Aorta (tissue), 5 donors: ENCODE results near the gene INPP4A. TPM values are rescaled to one million over a fixed set of nuclear protein-coding genes. Genes with fewer than 3 reads are reported as not detected.

Experiments
- ATAC-seq: fragments of 200-7000 bp; cut with Tn5 transposase; one replicate; pipeline ENCODE4 v1.9.1; 2022; ENCODE audit warnings: moderate library complexity; ENCODE audit not compliant: low FRiP score
- DNase-seq, 2 donors: peaks; one replicate each; pipeline ENCODE4 v3.0.0-alpha.2; 2020
- H3K27ac ChIP-seq, 2 donors: one replicate each; pipeline ENCODE4 v1.5.1; 2013; ENCODE audit warnings: low read length in 2 of 2, mild to moderate bottlenecking in 2 of 2, moderate library complexity in 2 of 2, control low read depth in 1 of 2, inconsistent platforms in 1 of 2, low read depth in 1 of 2
- H3K27me3 ChIP-seq, 2 donors: one replicate each; pipeline ENCODE4 v1.6.1; 2013; ENCODE audit warnings: control low read depth in 1 of 2, low read length in 1 of 2, mild to moderate bottlenecking in 1 of 2, moderate library complexity in 1 of 2; ENCODE audit not compliant: insufficient read depth in 2 of 2, control insufficient read depth in 1 of 2
- H3K36me3 ChIP-seq, 2 donors: one replicate each; pipeline ENCODE4 v1.6.1; 2013; ENCODE audit warnings: control low read depth in 1 of 2, low read length in 1 of 2, mild to moderate bottlenecking in 1 of 2; ENCODE audit not compliant: insufficient read depth in 2 of 2, control insufficient read depth in 1 of 2
- H3K4me1 ChIP-seq, 2 donors: one replicate each; pipeline ENCODE4 v1.6.1; 2013; ENCODE audit warnings: low read length in 2 of 2, control low read depth in 1 of 2, mild to moderate bottlenecking in 1 of 2, moderate library complexity in 1 of 2; ENCODE audit not compliant: insufficient read depth in 2 of 2, control insufficient read depth in 1 of 2
- H3K4me3 ChIP-seq, 2 donors: one replicate each; pipeline ENCODE4 v1.5.1; 2013; ENCODE audit warnings: low read length in 2 of 2, control low read depth in 1 of 2, mild to moderate bottlenecking in 1 of 2
- H3K9me3 ChIP-seq: one replicate; pipeline ENCODE4 v1.6.1; 2013; ENCODE audit warnings: mild to moderate bottlenecking, low read length; ENCODE audit not compliant: control insufficient read depth
- WGBS, 2 donors: extraction: QIAGEN DNeasy Blood & Tissue Kit; methylation state at CpG; one replicate each; pipeline ENCODE4 v1.1.7; 2013; 5-methylcytosine and 5-hydroxymethylcytosine counted together
- intact Hi-C, 2 donors: fragments of 100-400 bp; cut with DNase I; formaldehyde crosslinking; loops; one replicate each; pipeline versions ENCODE4 v1.14.2 to v1.15.0; 2022
- polyA plus RNA-seq, 2 donors: library from polyadenylated mRNA; stranded (reverse); fragments of 200-250 nt; gene quantifications; one replicate each; pipeline ENCODE4 v1.2.3, GENCODE V29; 2013
- total RNA-seq, 2 donors: library from RNA; stranded (reverse); fragmentation: NEBNext Ultra II Directional; extraction: Animal tissue kit (Norgen Biotek cat#: 25700); gene quantifications; one replicate each; pipeline ENCODE4 v1.2.1, GENCODE V29; 2021
- donor health status: healthy with polysubstance abuse.
- donor health status: Bipolar disorder and iron deficiency.
- donor health status: DM: no; HTN: no; CAD: no.
- donor health status: DM: no; HTN: no; CAD: no.
- donor health status: DM: yes; HTN: yes; CAD: no.

INPP4A gene
- total and polyA plus RNA-seq, 4 donors = 2.9 to 43.4 (median 21.4) TPM

GRCh38 chr2:98514879-98515249, 70.2 kb downstream of the INPP4A start:
- no peaks in the 10 kb centered on the region for H3K4me1 ChIP-seq
- 84 to 90% methylated on average over 4 of the region's 4 CpGs for whole genome bisulfite sequencing, 2 donors
- H3K27me3 ChIP-seq = no peaks in the 10 kb centered on the region
- H3K9me3 ChIP-seq = no peaks in the 10 kb centered on the region
- no peak overlapping the region for H3K27ac ChIP-seq
- no peak overlapping the region for H3K4me3 ChIP-seq
- intact Hi-C loops = no loop called here
- no peak for ATAC-seq
- DNase-seq = no peak
- H3K36me3 ChIP-seq = peaks cover 0 to 2% of the 10 kb centered on the region in 2 donors

DNA sequence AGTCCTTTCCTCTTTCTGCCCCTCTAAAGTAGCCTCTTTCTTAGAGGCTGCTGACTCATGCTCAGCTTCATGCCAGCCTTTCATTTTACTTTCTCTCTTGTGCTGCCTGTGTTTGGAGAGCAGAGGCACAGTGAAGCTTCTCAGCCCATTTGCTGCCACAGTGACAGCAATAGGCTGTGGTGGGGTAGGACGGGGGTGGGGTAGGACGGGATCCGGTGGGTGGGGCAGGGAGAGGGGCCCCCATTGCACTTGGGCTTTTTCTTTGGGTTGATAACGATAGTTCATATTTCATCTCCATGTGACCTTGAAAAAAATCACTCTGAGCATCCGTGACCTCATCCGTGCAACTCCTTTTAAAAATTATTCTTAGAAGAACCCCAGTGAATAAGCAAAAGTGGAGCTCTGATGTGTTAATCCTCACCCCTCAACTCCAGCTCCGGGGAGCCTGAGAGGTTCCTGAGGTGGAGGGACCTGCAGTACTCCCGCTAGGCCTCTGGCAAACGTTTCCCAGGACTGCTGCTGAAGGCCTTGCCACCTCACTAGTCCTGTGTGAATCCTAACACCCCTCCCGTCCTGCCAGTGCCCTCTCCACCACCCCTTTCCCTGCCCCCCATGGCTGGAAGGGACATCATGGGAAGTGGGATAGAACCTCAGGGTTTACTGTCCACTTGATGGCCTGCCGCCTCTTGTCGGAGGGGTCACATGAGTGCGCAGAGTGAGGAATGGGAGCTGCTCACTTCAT, 70.8 kb downstream of the INPP4A start:
- H3K27me3 ChIP-seq = no peaks in the 10 kb centered on the region
- intact Hi-C loops = no loop called here
- DNase-seq = no peak
- H3K4me1 ChIP-seq = no peaks in the 10 kb centered on the region
- H3K4me3 ChIP-seq = no peak overlapping the region
- H3K36me3 ChIP-seq = peaks cover 0 to 3% of the 10 kb centered on the region in 2 donors
- H3K9me3 ChIP-seq = no peaks in the 10 kb centered on the region
- ATAC-seq = peak; percentile 21
- 60 to 66% methylated on average over 13 of the region's 13 CpGs for WGBS, 2 donors
- H3K27ac ChIP-seq = no peak overlapping the region

GRCh38 chr2:98516571-98516970, 71.9 kb downstream of the INPP4A start:
- intact Hi-C loops = no loop called here
- Histone ChIP-seq H3K9me3 (no peaks in the 10 kb centered on the region), H3K27ac (no peak overlapping the region), H3K4me3 (no peak overlapping the region), H3K4me1 (no peaks in the 10 kb centered on the region), H3K27me3 (no peaks in the 10 kb centered on the region), H3K36me3 (peaks cover 0 to 5% of the 10 kb centered on the region in 2 donors)
- WGBS, 2 donors = 78 to 82% methylated on average over 3 of the region's 3 CpGs
- no peak for ATAC-seq
- no peak for DNase-seq

DNA sequence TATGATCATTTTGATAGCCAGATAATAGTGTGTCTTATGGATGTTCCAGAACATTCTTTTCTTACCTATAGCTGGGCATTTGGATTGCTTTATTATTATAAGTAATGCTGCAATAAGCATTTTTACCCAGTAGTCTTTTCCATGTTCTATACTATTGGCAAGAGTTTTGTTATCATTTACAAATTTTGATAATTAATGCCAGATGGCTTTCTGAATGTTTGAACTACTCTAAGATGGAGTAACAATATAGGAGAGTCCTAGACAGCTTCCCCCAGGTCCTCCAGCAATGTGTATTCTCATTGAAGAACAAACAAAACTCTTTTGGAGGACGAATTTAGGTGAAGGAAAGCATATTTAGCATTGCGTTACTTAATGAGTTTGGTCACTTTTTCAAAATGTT, 73.0 kb downstream of the INPP4A start:
- 96 to 97% methylated on average over 2 of the region's 2 CpGs for WGBS, 2 donors
- ATAC-seq (no peak), DNase-seq (no peak)
- Histone ChIP-seq H3K27ac (no peak overlapping the region), H3K36me3 (peaks cover 0 to 5% of the 10 kb centered on the region in 2 donors), H3K9me3 (no peaks in the 10 kb centered on the region), H3K4me1 (no peaks in the 10 kb centered on the region), H3K4me3 (no peak overlapping the region), H3K27me3 (no peaks in the 10 kb centered on the region)
- intact Hi-C loops = no loop called here

- no peak overlapping the region for H3K4me3 ChIP-seq
- H3K4me1 ChIP-seq = no peaks in the 10 kb centered on the region
- no peak overlapping the region for H3K27ac ChIP-seq
- no peaks in the 10 kb centered on the region for H3K9me3 ChIP-seq
- peaks cover 0 to 5% of the 10 kb centered on the region in 2 donors for H3K36me3 ChIP-seq
- whole genome bisulfite sequencing, 2 donors = 85 to 86% methylated on average over 4 of the region's 4 CpGs
- no peaks in the 10 kb centered on the region for H3K27me3 ChIP-seq
- DNase-seq = no peak
- no peak for ATAC-seq
- intact Hi-C loops = no loop called here
These were observed 73.4 kb downstream of the INPP4A start for GRCh38 chr2:98518101-98518500.

DNA sequence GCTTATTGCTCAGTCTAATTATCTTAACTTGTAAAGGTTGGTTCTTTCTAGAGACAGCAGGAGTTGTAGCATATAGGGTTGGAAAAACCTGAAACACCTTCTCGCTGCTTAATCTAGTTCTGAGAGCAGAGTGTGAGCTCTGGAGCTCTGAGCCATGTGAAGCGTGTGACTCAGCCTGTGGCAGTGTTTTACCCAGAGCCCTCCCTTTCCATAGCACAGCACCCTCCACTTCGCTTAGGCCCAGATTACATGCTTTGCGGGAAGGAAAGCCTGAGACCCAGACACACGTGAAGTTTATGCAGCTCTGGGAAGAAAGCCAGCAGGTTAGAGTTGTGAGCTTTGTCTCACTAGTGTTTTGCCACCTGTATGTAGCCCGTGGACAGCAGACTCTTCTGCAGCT, 74.5 kb downstream of the INPP4A start:
- H3K27me3 ChIP-seq = no peaks in the 10 kb centered on the region
- H3K4me1 ChIP-seq = no peaks in the 10 kb centered on the region
- 47 to 53% methylated on average over 6 of the region's 6 CpGs for WGBS, 2 donors
- no peak for ATAC-seq
- no peaks in the 10 kb centered on the region for H3K9me3 ChIP-seq
- no peak overlapping the region for H3K4me3 ChIP-seq
- no peak for DNase-seq
- intact Hi-C loops = no loop called here
- H3K36me3 ChIP-seq = peaks cover 0 to 5% of the 10 kb centered on the region in 2 donors
- no peak overlapping the region for H3K27ac ChIP-seq

DNA sequence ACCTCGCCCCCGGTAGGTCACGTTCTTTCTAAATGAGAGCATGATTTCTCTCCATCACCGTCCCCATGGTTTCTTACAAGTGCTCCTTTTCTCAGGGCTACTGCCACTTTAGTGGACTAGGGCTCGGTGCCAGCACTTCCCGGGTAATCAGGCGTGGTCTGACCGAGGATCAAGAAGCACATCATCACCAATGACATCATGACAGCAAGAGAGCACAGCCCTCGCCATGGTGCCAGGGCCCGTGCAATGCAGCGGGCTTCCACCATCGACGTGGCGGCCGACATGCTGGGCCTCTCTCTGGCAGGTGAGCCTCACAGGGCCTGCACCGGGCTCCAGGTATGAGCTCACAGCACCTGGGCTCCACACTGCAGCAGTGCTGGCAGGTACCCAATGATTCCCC, 75.2 kb downstream of the INPP4A start:
- no peaks in the 10 kb centered on the region for H3K27me3 ChIP-seq
- H3K9me3 ChIP-seq = no peaks in the 10 kb centered on the region
- peaks cover 0 to 2% of the 10 kb centered on the region in 2 donors for H3K4me1 ChIP-seq
- H3K4me3 ChIP-seq = no peak overlapping the region
- no peak overlapping the region for H3K27ac ChIP-seq
- no peak for ATAC-seq
- no peak for DNase-seq
- intact Hi-C loops = no loop called here
- H3K36me3 ChIP-seq = peaks cover 0 to 5% of the 10 kb centered on the region in 2 donors
- 95 to 96% methylated on average over 16 of the region's 16 CpGs for WGBS, 2 donors

DNA sequence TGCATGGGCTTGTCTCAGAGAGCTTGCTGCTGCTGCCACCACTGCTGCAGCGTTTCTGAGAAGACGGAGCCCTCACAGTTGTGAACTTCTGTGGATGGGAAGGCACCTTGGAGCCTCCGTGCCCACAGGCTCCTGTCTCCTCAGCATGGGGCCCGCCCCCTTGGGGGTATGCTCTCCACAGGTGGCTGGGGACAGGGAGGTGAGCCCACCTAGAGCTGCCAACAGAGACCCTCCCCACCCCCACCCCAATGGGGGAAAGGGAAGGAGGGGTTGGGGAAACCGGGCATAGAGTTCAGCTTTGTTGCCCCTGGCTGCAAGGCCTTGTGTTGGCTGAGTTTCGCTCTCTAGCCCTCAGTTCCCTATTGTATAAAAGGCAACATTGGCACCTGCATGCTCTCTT, 76.1 kb downstream of the INPP4A start:
- 93 to 94% methylated on average over 6 of the region's 6 CpGs for WGBS, 2 donors
- H3K9me3 ChIP-seq = no peaks in the 10 kb centered on the region
- H3K4me1 ChIP-seq = peaks cover 0 to 2% of the 10 kb centered on the region in 2 donors
- no peak overlapping the region for H3K4me3 ChIP-seq
- intact Hi-C loops = no loop called here
- no peak for DNase-seq
- peaks cover 0 to 7% of the 10 kb centered on the region in 2 donors for H3K36me3 ChIP-seq
- ATAC-seq = no peak
- no peak overlapping the region for H3K27ac ChIP-seq
- no peaks in the 10 kb centered on the region for H3K27me3 ChIP-seq

DNA sequence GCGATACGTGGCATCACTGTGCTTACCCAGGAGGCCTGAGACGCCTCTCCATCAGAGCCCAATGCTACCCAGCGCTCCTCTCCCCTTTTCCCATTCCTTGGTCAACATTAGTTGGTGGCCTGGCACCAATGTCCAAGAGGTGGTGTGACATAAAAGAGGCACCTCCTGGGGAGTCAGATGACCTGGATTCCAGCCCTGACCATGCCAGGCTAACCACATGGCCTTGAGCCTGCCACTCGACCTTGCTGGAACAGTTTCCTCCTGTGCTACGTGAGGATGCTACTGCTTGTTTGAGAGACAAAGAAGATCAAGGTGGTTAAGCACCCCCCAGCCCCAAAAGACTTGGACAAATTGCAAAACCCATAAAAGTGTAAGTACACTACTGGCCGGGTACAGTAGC, 76.6 kb downstream of the INPP4A start:
- Histone ChIP-seq H3K4me3 (no peak overlapping the region), H3K36me3 (peaks cover 0 to 7% of the 10 kb centered on the region in 2 donors), H3K27me3 (no peaks in the 10 kb centered on the region), H3K9me3 (no peaks in the 10 kb centered on the region), H3K4me1 (peaks cover 0 to 2% of the 10 kb centered on the region in 2 donors), H3K27ac (no peak overlapping the region)
- 93 to 94% methylated on average over 7 of the region's 7 CpGs for WGBS, 2 donors
- intact Hi-C loops = no loop called here
- ATAC-seq = no peak
- DNase-seq = no peak
